ENCODE data around the gene TRMT112. TPM values are rescaled to one million over a fixed set of nuclear protein-coding genes. Genes with fewer than 3 reads are reported as not detected.

The TRMT112 gene
- total and polyA plus RNA-seq, 2 of the 4 experiments (the other 2 are of a cell fraction) = 173 to 202 TPM

DNA sequence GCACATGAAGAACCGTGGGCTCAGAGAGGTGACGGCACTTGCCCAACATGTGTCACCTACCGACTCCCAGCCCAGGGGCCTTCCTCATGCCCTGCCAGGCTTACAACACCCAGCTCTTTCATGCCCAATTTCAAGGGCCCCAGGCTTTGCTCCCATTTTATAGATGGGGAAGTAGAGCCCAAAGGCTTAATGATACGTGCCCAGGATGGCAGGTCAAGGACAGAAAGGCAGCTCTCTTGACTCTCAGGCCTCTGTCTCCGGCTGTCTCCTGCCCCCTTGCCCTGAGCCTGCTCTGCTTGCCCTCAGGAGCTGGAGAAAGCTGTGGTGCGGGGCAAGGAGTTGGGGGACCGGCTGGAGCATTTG, 31.6 kb upstream of the TRMT112 start:
- no peaks in the 10 kb centered on the region for H3K9me1 ChIP-seq (ENCODE audit: insufficient read depth, low read length)
- no peak overlapping the region for H3K4me3 ChIP-seq (ENCODE audit: insufficient read depth, low read depth, low read length)
- H2BK15ac ChIP-seq (ENCODE audit: low read depth, low read length) = no peak overlapping the region
- no peak overlapping the region for H3K18ac ChIP-seq (ENCODE audit: low read depth, low read length)
- H3K36me3 ChIP-seq (ENCODE audit: control insufficient read depth, insufficient read depth, low read length) = no peaks in the 10 kb centered on the region
- peaks cover 2% of the 10 kb centered on the region; the same call in 1 of the 2 replicates for H3K27me3 ChIP-seq (ENCODE audit: control insufficient read depth, insufficient read depth, low read length)
- no peaks in the 10 kb centered on the region for H3K4me1 ChIP-seq (ENCODE audit: control insufficient read depth, insufficient read depth, low read length)
- BruUV-seq (replicated peaks) = no TSS peak
- no peak for DNase-seq
- no peak overlapping the region for H2BK20ac ChIP-seq (ENCODE audit: low read depth, low read length)
- no peak overlapping the region for H2AFZ ChIP-seq (replicated peaks; ENCODE audit: low read length, poor library complexity)
- H3K9me3 ChIP-seq (ENCODE audit: control insufficient read depth, insufficient read depth, low read length) = no peaks in the 10 kb centered on the region
- 83% methylated on average over 3 of the region's 7 CpGs; no CpG with 5 or more reads in 1 of the 2 experiments for WGBS, 2 experiments (ENCODE audit: extremely low coverage in 2 of 2, insufficient read length in 1 of 2)
- dilution Hi-C loops (cut with HindIII; ENCODE audit: low sequenced_read_pairs, unreplicated experiment) (no loop called here), intact Hi-C loops (cut with micrococcal nuclease) (no loop called here), in situ Hi-C loops (cut with MboI; ENCODE audit: low sequenced_read_pairs) (no loop called here)
- no peak overlapping the region for H4K91ac ChIP-seq (ENCODE audit: insufficient read depth, low read depth, low read length)
- no peaks in the 10 kb centered on the region for H3K79me1 ChIP-seq (ENCODE audit: low read depth in 1 of 2, low read length in 2 of 2)
- H4K20me1 ChIP-seq (ENCODE audit: insufficient read depth, low read length) = no peaks in the 10 kb centered on the region
- H3K4me2 ChIP-seq (ENCODE audit: low read depth, low read length) = no peak overlapping the region
- H3K14ac ChIP-seq (replicated peaks; ENCODE audit: low read depth, low read length) = no peak overlapping the region
- no peak overlapping the region for H3K4ac ChIP-seq (ENCODE audit: low read depth, low read length)
- no peak overlapping the region for H2BK120ac ChIP-seq (ENCODE audit: low read depth, low read length)
- no peak overlapping the region for H4K8ac ChIP-seq (ENCODE audit: low read depth in 2 of 2, low read length in 2 of 2)
- no peak overlapping the region for H2AK9ac ChIP-seq (replicated peaks; ENCODE audit: low read depth, low read length, poor library complexity)
- no peak for ATAC-seq (ENCODE audit: low read depth)
- no peak overlapping the region for H3K27ac ChIP-seq (ENCODE audit: insufficient read depth, low read length)
- POLR2A ChIA-PET (ENCODE audit: unreplicated experiment) = no interaction called here
- CTCF ChIA-PET = no interaction called here
- no peak for TF ChIP-seq CHD1 (IDR thresholded peaks at IDR 0.05; ENCODE audit: low read depth, low read length)
- TF ChIP-seq, protein P1, sequence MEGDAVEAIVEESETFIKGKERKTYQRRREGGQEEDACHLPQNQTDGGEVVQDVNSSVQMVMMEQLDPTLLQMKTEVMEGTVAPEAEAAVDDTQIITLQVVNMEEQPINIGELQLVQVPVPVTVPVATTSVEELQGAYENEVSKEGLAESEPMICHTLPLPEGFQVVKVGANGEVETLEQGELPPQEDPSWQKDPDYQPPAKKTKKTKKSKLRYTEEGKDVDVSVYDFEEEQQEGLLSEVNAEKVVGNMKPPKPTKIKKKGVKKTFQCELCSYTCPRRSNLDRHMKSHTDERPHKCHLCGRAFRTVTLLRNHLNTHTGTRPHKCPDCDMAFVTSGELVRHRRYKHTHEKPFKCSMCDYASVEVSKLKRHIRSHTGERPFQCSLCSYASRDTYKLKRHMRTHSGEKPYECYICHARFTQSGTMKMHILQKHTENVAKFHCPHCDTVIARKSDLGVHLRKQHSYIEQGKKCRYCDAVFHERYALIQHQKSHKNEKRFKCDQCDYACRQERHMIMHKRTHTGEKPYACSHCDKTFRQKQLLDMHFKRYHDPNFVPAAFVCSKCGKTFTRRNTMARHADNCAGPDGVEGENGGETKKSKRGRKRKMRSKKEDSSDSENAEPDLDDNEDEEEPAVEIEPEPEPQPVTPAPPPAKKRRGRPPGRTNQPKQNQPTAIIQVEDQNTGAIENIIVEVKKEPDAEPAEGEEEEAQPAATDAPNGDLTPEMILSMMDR (conservative IDR thresholded peaks at IDR 0.05; ENCODE audit: low read depth, low read length) = no peak
- no peak for TF ChIP-seq RFX5 (IDR thresholded peaks at IDR 0.05; ENCODE audit: low read depth, low read length)
- TF ChIP-seq FOS (IDR thresholded peaks at IDR 0.05; ENCODE audit: low read depth, low read length) = no peak
- no peak for TF ChIP-seq MXI1 (IDR thresholded peaks at IDR 0.05; ENCODE audit: borderline replicate concordance, low read depth, low read length)
- TF ChIP-seq BHLHE40 (IDR thresholded peaks at IDR 0.05; ENCODE audit: low read depth, low read length) = no peak
- TF ChIP-seq CEBPB (IDR thresholded peaks at IDR 0.05; ENCODE audit: low read depth, low read length) = no peak
- TF ChIP-seq, protein P2, sequence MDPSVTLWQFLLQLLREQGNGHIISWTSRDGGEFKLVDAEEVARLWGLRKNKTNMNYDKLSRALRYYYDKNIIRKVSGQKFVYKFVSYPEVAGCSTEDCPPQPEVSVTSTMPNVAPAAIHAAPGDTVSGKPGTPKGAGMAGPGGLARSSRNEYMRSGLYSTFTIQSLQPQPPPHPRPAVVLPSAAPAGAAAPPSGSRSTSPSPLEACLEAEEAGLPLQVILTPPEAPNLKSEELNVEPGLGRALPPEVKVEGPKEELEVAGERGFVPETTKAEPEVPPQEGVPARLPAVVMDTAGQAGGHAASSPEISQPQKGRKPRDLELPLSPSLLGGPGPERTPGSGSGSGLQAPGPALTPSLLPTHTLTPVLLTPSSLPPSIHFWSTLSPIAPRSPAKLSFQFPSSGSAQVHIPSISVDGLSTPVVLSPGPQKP (IDR thresholded peaks at IDR 0.05; ENCODE audit: borderline replicate concordance, low read depth, low read length) = no peak
- TF ChIP-seq SMC3 (IDR thresholded peaks at IDR 0.05; ENCODE audit: low read depth, low read length) = no peak
- TF ChIP-seq, protein P3, sequence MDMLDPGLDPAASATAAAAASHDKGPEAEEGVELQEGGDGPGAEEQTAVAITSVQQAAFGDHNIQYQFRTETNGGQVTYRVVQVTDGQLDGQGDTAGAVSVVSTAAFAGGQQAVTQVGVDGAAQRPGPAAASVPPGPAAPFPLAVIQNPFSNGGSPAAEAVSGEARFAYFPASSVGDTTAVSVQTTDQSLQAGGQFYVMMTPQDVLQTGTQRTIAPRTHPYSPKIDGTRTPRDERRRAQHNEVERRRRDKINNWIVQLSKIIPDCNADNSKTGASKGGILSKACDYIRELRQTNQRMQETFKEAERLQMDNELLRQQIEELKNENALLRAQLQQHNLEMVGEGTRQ (IDR thresholded peaks at IDR 0.05; ENCODE audit: low read depth, low read length) = no peak
- TF ChIP-seq NFE2L2 (IDR thresholded peaks at IDR 0.05; ENCODE audit: low read depth, low read length) = no peak
- TF ChIP-seq RCOR1 (IDR thresholded peaks at IDR 0.05; ENCODE audit: insufficient replicate concordance, low read length) = no peak
- TF ChIP-seq MAFK (IDR thresholded peaks at IDR 0.05; ENCODE audit: low read depth, low read length) = no peak
- TF ChIP-seq POLR2A (IDR thresholded peaks at IDR 0.05; ENCODE audit: low read depth, low read length) = no peak
- no peak for TF ChIP-seq MAZ (IDR thresholded peaks at IDR 0.05; ENCODE audit: borderline replicate concordance, low read depth, low read length)
- no peak for TF ChIP-seq RAD21 (IDR thresholded peaks at IDR 0.05; ENCODE audit: low read length)
- no peak overlapping the region for H2BK5ac ChIP-seq (ENCODE audit: low read depth, low read length, poor library complexity, severe bottlenecking)
- no peak overlapping the region for H2AK5ac ChIP-seq (ENCODE audit: low read depth, low read length)
- H3K9ac ChIP-seq (ENCODE audit: low read depth, low read length) = no peak overlapping the region
- no peak overlapping the region for H3K23ac ChIP-seq (ENCODE audit: low read depth, low read length)
- no peak overlapping the region for H4K5ac ChIP-seq (ENCODE audit: low read depth, low read length)
- no peak overlapping the region for H3K56ac ChIP-seq (ENCODE audit: extremely low read depth, insufficient read depth, low read length)

All from IMR-90 (cell line).